SU-DHL-6 (cell line): ENCODE measurements around the gene PTCD1.

ENCODE experiments used
- H2AFZ ChIP-seq: fragments of 200-600 bp; sonication (generic); 2 replicates; pipeline ENCODE4 v1.6.1; 2014; ENCODE audit warnings: low read depth, mild to moderate bottlenecking, moderate library complexity, mixed read lengths, antibody characterized with exemption, low read length; ENCODE audit not compliant: severe bottlenecking
- H3F3A ChIP-seq: fragments of 200-600 bp; shearing (Covaris generic); 2 replicates; pipeline ENCODE4 v1.6.0; 2016; ENCODE audit warnings: antibody characterized with exemption, mild to moderate bottlenecking; ENCODE audit not compliant: insufficient read depth
- H3K27ac ChIP-seq: fragments of 200-600 bp; sonication (generic); 2 replicates; pipeline ENCODE4 v1.5.1; 2016; ENCODE audit warnings: low read depth, mild to moderate bottlenecking, low read length, moderate library complexity, mixed read lengths
- H3K27me3 ChIP-seq: fragments of 200-600 bp; sonication (generic), shearing (Covaris generic); 2 replicates; pipeline ENCODE4 v1.6.0; 2014; ENCODE audit warnings: mild to moderate bottlenecking, low read length
- H3K36me3 ChIP-seq: fragments of 200-600 bp; sonication (generic); 2 replicates; pipeline ENCODE4 v1.6.1; 2014; ENCODE audit warnings: mild to moderate bottlenecking, low read length, mixed read lengths
- H3K4me2 ChIP-seq: fragments of 300-600, 200-600 bp; shearing (Covaris generic), sonication (generic); 2 replicates; pipeline ENCODE4 v1.6.0; 2014; ENCODE audit warnings: low read length, low read depth, mild to moderate bottlenecking; ENCODE audit not compliant: poor library complexity, severe bottlenecking
- H3K4me3 ChIP-seq: fragments of 200-600 bp; sonication (generic); 2 replicates; pipeline ENCODE4 v1.5.1; 2014; ENCODE audit warnings: antibody characterized with exemption, low read length, mild to moderate bottlenecking, mixed read lengths; ENCODE audit not compliant: insufficient read depth, poor library complexity, severe bottlenecking
- H3K79me2 ChIP-seq: fragments of 200-600 bp; sonication (generic); 2 replicates; pipeline ENCODE4 v1.6.1; 2014; ENCODE audit warnings: mild to moderate bottlenecking, low read length, moderate library complexity; ENCODE audit not compliant: insufficient read depth
- H3K9ac ChIP-seq: fragments of 200-600 bp; sonication (generic); 2 replicates; pipeline ENCODE4 v1.7.0; 2014; ENCODE audit warnings: mild to moderate bottlenecking, low read length
- H3K9me2 ChIP-seq: fragments of 200-600 bp; sonication (generic); replicated peaks from 2 replicates; pipeline ENCODE4 v1.6.1; 2014; ENCODE audit warnings: low read length; ENCODE audit not compliant: insufficient read depth
- H3K9me3 ChIP-seq: fragments of 200-600 bp; sonication (generic); 2 replicates; pipeline ENCODE4 v1.6.1; 2014; ENCODE audit warnings: low read length, mixed read lengths; ENCODE audit not compliant: insufficient read depth
- H4K20me1 ChIP-seq: fragments of 200-600 bp; sonication (generic); 2 replicates; pipeline ENCODE4 v1.6.1; 2014; ENCODE audit warnings: low read depth, mild to moderate bottlenecking, antibody characterized with exemption, low read length, moderate library complexity, mixed read lengths
- CTCF ChIP-seq: fragments of 200-600 bp; sonication (generic); IDR thresholded peaks from one replicate; pipeline ENCODE4 v1.5.1; 2017; ENCODE audit warnings: antibody characterized with exemption, mild to moderate bottlenecking, low read length, moderate library complexity; ENCODE audit not compliant: insufficient read depth, poor library complexity, severe bottlenecking
- EZH2phosphoT487 ChIP-seq: fragments of 200-600 bp; sonication (generic), shearing (Covaris generic); conservative IDR thresholded peaks from 2 replicates; pipeline ENCODE4 v1.6.1; 2018; ENCODE audit warnings: mild to moderate bottlenecking, antibody characterized with exemption, low read length, moderate library complexity, mixed read lengths

Gene PTCD1, protein sequence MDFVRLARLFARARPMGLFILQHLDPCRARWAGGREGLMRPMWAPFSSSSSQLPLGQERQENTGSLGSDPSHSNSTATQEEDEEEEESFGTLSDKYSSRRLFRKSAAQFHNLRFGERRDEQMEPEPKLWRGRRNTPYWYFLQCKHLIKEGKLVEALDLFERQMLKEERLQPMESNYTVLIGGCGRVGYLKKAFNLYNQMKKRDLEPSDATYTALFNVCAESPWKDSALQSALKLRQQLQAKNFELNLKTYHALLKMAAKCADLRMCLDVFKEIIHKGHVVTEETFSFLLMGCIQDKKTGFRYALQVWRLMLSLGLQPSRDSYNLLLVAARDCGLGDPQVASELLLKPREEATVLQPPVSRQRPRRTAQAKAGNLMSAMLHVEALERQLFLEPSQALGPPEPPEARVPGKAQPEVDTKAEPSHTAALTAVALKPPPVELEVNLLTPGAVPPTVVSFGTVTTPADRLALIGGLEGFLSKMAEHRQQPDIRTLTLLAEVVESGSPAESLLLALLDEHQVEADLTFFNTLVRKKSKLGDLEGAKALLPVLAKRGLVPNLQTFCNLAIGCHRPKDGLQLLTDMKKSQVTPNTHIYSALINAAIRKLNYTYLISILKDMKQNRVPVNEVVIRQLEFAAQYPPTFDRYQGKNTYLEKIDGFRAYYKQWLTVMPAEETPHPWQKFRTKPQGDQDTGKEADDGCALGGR

DNA sequence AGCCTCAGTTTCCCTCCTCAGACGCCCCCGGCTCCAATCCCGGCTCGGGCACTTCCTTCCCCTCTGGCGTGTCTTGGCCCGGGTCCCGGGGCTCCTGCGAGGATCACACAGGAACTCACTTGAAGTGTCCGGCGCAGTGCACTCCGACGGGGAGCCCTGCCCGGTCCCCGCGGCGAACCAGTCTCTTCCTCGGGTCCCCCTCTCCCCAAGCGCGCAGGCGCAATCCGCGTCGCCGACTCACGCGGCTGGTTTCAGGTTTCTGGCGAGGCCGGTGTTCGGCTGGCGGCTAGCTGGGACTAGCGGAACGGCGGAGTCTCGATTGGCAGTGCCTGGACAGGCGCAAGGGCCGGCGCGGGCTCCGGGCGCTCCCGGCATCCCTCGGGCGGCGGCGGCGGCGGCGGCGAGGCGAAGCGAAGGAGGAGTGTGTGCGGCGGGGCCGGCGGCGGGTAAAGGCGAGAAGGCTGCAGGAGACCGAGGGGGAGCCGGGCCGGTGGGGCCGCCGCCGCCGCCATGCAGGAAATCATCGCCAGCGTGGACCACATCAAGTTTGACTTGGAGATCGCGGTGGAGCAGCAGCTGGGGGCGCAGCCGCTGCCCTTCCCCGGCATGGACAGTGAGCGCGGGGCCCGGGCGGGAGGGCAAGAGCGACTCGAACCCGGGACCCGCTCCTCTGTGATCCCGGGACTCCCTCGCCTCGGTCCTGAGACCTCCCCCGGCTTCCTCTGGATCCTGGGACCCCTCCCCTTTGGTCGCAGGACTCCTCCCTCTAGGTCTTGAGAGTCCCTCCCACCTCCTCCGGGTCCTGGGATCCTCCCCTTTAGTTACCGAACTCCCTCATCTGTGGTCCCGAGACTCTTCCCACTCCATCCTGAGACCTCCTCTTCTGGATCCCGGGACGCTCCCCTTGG is at the start of gene PTCD1, which contains the start of gene CPSF4:
Gene PTCD1 (minus strand): TSS at position 226 of the 908 bp plus-strand sequence. CDS start 3,556 bp downstream, outside the sequence.
Gene CPSF4 (plus strand): TSS at position 371 of the 908 bp plus-strand sequence. CDS start 140 bp downstream, at position 511.
- Histone ChIP-seq H3K79me2 (peaks cover 44% of the 10 kb centered on the region), H3K4me3 (peak within 1 kb of the TSS; percentile 99), H3F3A (no peaks in the 10 kb centered on the region), H3K9ac (peak within 1 kb of the TSS; percentile 89), H3K27ac (peak within 1 kb of the TSS; percentile 55), H3K9me2 (no peaks in the 10 kb centered on the region), H3K9me3 (no peaks in the 10 kb centered on the region), H3K4me2 (peak within 1 kb of the TSS; percentile 81), H4K20me1 (peaks cover 3% of the 10 kb centered on the region; the same call in 1 of the 2 replicates), H3K27me3 (no peaks in the 10 kb centered on the region), H2AFZ (peak within 1 kb of the TSS; percentile 99), H3K36me3 (0 out of 2 replicates have a peak, but pooled peaks cover 4% of the 10 kb centered on the region)
- TF ChIP-seq CTCF (no peak), EZH2phosphoT487 (no peak)

- Histone ChIP-seq H3K27ac (no peak overlapping the region), H4K20me1 (no peaks in the 10 kb centered on the region), H3K4me2 (no peak overlapping the region), H2AFZ (no peak overlapping the region), H3K27me3 (no peaks in the 10 kb centered on the region), H3K4me3 (no peak overlapping the region), H3K9me2 (no peaks in the 10 kb centered on the region), H3K36me3 (peaks cover 7% of the 10 kb centered on the region; the same call in 1 of the 2 replicates), H3F3A (peaks cover 23% of the 10 kb centered on the region), H3K9me3 (no peaks in the 10 kb centered on the region), H3K9ac (no peak overlapping the region), H3K79me2 (no peaks in the 10 kb centered on the region)
- TF ChIP-seq CTCF (no peak), EZH2phosphoT487 (no peak)
These were observed 46.5 kb upstream of the PTCD1 start for GRCh38 chr7:99485094-99485493.
